SK-N-SH (cell line): ENCODE measurements around the gene SRRM2. TPM values are rescaled to one million over a fixed set of nuclear protein-coding genes. Genes with fewer than 3 reads are reported as not detected.

Experiments used
- CTCF ChIA-PET: fragments of 300-600, 350-600 bp; formaldehyde crosslinking; extraction: SDS; loops from one replicate; lab custom pipeline; 2021; lab: Yijun Ruan, JAX
- POLR2A ChIA-PET: fragments of 350-600 bp; sonication (Branson Sonifier 250); formaldehyde crosslinking; extraction: SDS; loops from one replicate; lab custom pipeline; 2020; ENCODE audit warnings: antibody characterized with exemption, inconsistent platforms; lab: Yijun Ruan, JAX
- DNase-seq: peaks from one replicate; pipeline ENCODE4 v3.0.0; 2012
- H2AFZ ChIP-seq: fragments of 200-600 bp; sonication (generic); 2 replicates; pipeline ENCODE4 v1.8.1; 2016; ENCODE audit warnings: antibody characterized with exemption, mild to moderate bottlenecking, low read depth
- H3F3A ChIP-seq: fragments of 200-600 bp; sonication (generic); replicated peaks from 2 replicates; pipeline ENCODE3; 2016; ENCODE audit warnings: antibody characterized with exemption, mild to moderate bottlenecking; ENCODE audit not compliant: insufficient read depth
- H3K27ac ChIP-seq, 2 experiments: fragments of 200-500 bp in 1 of 2; fragments of 200-600 bp in 1 of 2; sonication (Bioruptor generic) in 1 of 2; sonication (generic), shearing (Covaris generic) in 1 of 2; 2 replicates each; pipeline versions ENCODE4 v1.5.1 to v1.6.1; 2014 to 2016; ENCODE audit warnings: low read depth in 2 of 2, inconsistent platforms in 1 of 2, low read length in 1 of 2, mild to moderate bottlenecking in 1 of 2, mixed read lengths in 1 of 2
- H3K27me3 ChIP-seq: fragments of 200-600 bp; sonication (generic), shearing (Covaris generic); 2 replicates; pipeline ENCODE4 v1.6.1; 2016; ENCODE audit warnings: mixed run types; ENCODE audit not compliant: insufficient read depth
- H3K36me3 ChIP-seq, 2 experiments: fragments of 200-500 bp in 1 of 2; fragments of 200-600 bp in 1 of 2; sonication (Bioruptor generic) in 1 of 2; sonication (generic) in 1 of 2; replicated peaks in 1 of 2; 2 replicates each; pipeline versions ENCODE3 to v1.5.1; 2014 to 2016; ENCODE audit warnings: low read length in 1 of 2, mild to moderate bottlenecking in 1 of 2; ENCODE audit not compliant: insufficient read depth in 2 of 2, control insufficient read depth in 1 of 2
- H3K4me1 ChIP-seq, 2 experiments: fragments of 200-500 bp in 1 of 2; fragments of 200-600 bp in 1 of 2; sonication (Bioruptor generic) in 1 of 2; sonication (generic), shearing (Covaris generic) in 1 of 2; 2 replicates each; pipeline versions ENCODE4 v1.5.1 to v1.6.1; 2014 to 2016; ENCODE audit warnings: low read depth in 1 of 2, low read length in 1 of 2, mixed run types in 1 of 2; ENCODE audit not compliant: insufficient read depth in 2 of 2, control insufficient read depth in 1 of 2
- H3K4me2 ChIP-seq: fragments of 200-600 bp; sonication (generic), shearing (Covaris generic); 2 replicates; pipeline ENCODE4 v1.6.1; 2017; ENCODE audit warnings: mixed run types
- H3K4me3 ChIP-seq, 2 experiments: fragments of 200-500 bp in 1 of 2; fragments of 200-600 bp in 1 of 2; sonication (Bioruptor generic) in 1 of 2; sonication (generic), shearing (Covaris generic) in 1 of 2; 2 replicates each; pipeline versions ENCODE4 v1.5.1 to v1.8.1; 2014 to 2016; ENCODE audit warnings: low read depth in 2 of 2, inconsistent platforms in 1 of 2, low read length in 1 of 2, mild to moderate bottlenecking in 1 of 2, mixed read lengths in 1 of 2, moderate library complexity in 1 of 2
- H3K79me2 ChIP-seq: fragments of 200-600 bp; sonication (generic); 2 replicates; pipeline ENCODE4 v1.8.1; 2017; ENCODE audit warnings: mild to moderate bottlenecking; ENCODE audit not compliant: insufficient read depth
- H3K9ac ChIP-seq: fragments of 200-600 bp; sonication (generic); 2 replicates; pipeline ENCODE4 v1.6.1; 2017; ENCODE audit warnings: mixed run types
- H3K9me2 ChIP-seq: fragments of 200-600 bp; sonication (generic); 2 replicates; pipeline ENCODE4 v1.6.1; 2017; ENCODE audit warnings: mixed run types
- H3K9me3 ChIP-seq: fragments of 200-600 bp; sonication (generic); 2 replicates; pipeline ENCODE4 v1.6.1; 2017; ENCODE audit warnings: mixed run types, mild to moderate bottlenecking, moderate library complexity
- H4K20me1 ChIP-seq: fragments of 200-600 bp; sonication (generic); 2 replicates; pipeline ENCODE4 v1.6.1; 2017; ENCODE audit warnings: mild to moderate bottlenecking, mixed run types; ENCODE audit not compliant: insufficient read depth
- CHD2 ChIP-seq: fragments of 150-350 bp; IDR thresholded peaks from 2 replicates; pipeline ENCODE4 v1.6.1; 2018; ENCODE audit warnings: low read length; ENCODE audit not compliant: partially characterized antibody
- ELF1 ChIP-seq: IDR thresholded peaks from 2 replicates; pipeline ENCODE4 v1.4.0; 2012
- EP300 ChIP-seq, 2 experiments: IDR thresholded peaks; 2 replicates each; pipeline versions ENCODE4 v1.4.0 to v1.6.1; 2012; ENCODE audit warnings: borderline replicate concordance in 1 of 2, low read depth in 1 of 2, low read length in 1 of 2
- FOXJ3 ChIP-seq: sonication (generic); formaldehyde crosslinking; IDR thresholded peaks from 2 replicates; pipeline ENCODE4 v1.5.1; 2020; ENCODE audit warnings: mild to moderate bottlenecking, missing genetic modification reagents
- FOXM1 ChIP-seq: IDR thresholded peaks from 2 replicates; pipeline ENCODE4 v1.4.0; 2012; ENCODE audit warnings: low read depth, mild to moderate bottlenecking
- JUND ChIP-seq: IDR thresholded peaks from 2 replicates; pipeline ENCODE4 v1.4.0; 2012
- MEF2A ChIP-seq: IDR thresholded peaks from 2 replicates; pipeline ENCODE4 v1.4.0; 2012; ENCODE audit warnings: low read depth, borderline replicate concordance
- RCOR1 ChIP-seq: fragments of 150-350 bp; IDR thresholded peaks from 2 replicates; pipeline ENCODE4 v1.6.1; 2017; ENCODE audit warnings: antibody characterized with exemption, low read length
- SIN3A ChIP-seq: IDR thresholded peaks from 2 replicates; pipeline ENCODE4 v1.6.1; 2012; ENCODE audit warnings: low read depth, mild to moderate bottlenecking, low read length, moderate library complexity, borderline replicate concordance
- SMC3 ChIP-seq: IDR thresholded peaks from 2 replicates; pipeline ENCODE4 v1.6.1; 2012; ENCODE audit warnings: low read depth, low read length, improper control_type of control experiment
- YY1 ChIP-seq: IDR thresholded peaks from 2 replicates; pipeline ENCODE4 v1.4.0; 2012; ENCODE audit warnings: low read depth, mild to moderate bottlenecking
- WGBS: methylation state at CpG from one replicate; pipeline ENCODE4 v1.1.6; 2017; ENCODE audit warnings: low lambda C conversion rate; 5-methylcytosine and 5-hydroxymethylcytosine counted together
- polyA plus RNA-seq, 3 experiments: library from polyadenylated mRNA; depleted of rRNA; stranded (reverse); fragments of >200 nt; gene quantifications; 2 replicates each; pipeline ENCODE4 v1.2.3, GENCODE V29; 2012
- TF ChIP-seq, protein P1 (sequence below): IDR thresholded peaks from 2 replicates; pipeline ENCODE4 v1.4.0; 2012; ENCODE audit warnings: low read depth, borderline replicate concordance
- TF ChIP-seq, protein P2 (sequence below): IDR thresholded peaks from 2 replicates; pipeline ENCODE4 v1.6.1; 2012; ENCODE audit warnings: mild to moderate bottlenecking, low read depth, low read length, moderate library complexity
- TF ChIP-seq, protein P3 (sequence below): fragments of 200-600 bp; sonication (generic); IDR thresholded peaks from 2 replicates; pipeline ENCODE4 v1.6.1; 2017; ENCODE audit warnings: antibody characterized with exemption, mild to moderate bottlenecking, moderate library complexity
- TF ChIP-seq, protein P4 (sequence below): IDR thresholded peaks from 2 replicates; pipeline ENCODE4 v1.4.0; 2012; ENCODE audit warnings: low read depth
- TF ChIP-seq, protein P5 (sequence below): IDR thresholded peaks from 2 replicates; pipeline ENCODE4; 2012

SRRM2 gene
- polyA plus RNA-seq, 1 of the 3 experiments (the other 2 are of a cell fraction): 143 TPM

DNA sequence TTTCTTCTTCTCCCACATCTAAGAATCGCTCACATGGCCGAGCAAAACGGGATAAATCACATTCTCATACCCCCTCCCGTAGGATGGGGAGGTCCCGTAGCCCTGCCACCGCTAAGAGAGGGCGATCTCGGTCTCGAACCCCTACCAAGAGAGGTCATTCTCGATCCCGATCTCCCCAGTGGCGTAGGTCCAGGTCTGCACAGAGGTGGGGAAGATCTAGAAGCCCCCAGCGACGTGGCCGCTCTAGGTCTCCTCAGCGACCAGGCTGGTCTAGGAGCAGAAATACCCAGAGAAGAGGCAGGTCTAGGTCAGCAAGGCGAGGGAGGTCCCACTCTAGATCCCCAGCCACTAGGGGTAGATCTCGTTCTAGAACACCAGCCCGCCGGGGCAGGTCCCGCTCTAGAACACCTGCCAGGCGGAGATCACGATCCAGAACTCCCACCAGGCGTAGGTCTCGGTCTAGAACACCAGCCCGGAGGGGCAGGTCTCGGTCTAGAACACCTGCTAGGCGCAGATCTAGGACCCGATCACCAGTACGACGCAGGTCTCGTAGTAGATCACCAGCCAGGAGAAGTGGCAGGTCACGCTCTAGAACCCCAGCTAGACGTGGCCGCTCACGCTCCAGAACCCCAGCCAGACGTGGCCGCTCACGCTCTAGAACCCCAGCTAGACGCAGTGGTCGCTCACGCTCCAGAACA is 9.6 kb downstream of the SRRM2 start (continued):
- TF ChIP-seq, protein P1, sequence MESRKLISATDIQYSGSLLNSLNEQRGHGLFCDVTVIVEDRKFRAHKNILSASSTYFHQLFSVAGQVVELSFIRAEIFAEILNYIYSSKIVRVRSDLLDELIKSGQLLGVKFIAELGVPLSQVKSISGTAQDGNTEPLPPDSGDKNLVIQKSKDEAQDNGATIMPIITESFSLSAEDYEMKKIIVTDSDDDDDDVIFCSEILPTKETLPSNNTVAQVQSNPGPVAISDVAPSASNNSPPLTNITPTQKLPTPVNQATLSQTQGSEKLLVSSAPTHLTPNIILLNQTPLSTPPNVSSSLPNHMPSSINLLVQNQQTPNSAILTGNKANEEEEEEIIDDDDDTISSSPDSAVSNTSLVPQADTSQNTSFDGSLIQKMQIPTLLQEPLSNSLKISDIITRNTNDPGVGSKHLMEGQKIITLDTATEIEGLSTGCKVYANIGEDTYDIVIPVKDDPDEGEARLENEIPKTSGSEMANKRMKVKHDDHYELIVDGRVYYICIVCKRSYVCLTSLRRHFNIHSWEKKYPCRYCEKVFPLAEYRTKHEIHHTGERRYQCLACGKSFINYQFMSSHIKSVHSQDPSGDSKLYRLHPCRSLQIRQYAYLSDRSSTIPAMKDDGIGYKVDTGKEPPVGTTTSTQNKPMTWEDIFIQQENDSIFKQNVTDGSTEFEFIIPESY: no peak
- TF ChIP-seq, all 33 proteins: peak for 0

DNA sequence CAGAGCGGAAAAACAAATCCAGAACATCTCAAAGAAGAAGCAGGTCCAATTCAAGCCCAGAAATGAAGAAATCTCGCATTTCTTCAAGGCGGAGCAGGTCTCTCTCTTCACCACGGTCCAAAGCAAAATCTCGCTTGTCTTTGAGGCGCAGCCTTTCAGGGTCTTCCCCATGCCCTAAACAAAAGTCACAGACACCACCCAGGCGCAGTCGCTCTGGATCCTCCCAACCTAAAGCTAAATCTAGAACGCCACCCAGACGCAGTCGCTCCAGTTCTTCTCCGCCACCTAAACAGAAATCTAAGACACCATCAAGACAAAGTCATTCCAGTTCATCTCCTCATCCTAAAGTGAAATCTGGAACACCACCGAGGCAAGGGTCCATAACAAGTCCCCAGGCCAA is 10.3 kb downstream of the SRRM2 start:
- no peak for DNase-seq
- Histone ChIP-seq H3K9ac (no peak overlapping the region), H3K9me2 (no peaks in the 10 kb centered on the region), H4K20me1 (peaks cover 84% of the 10 kb centered on the region), H3K9me3 (no peaks in the 10 kb centered on the region)
- TF ChIP-seq, protein P2, sequence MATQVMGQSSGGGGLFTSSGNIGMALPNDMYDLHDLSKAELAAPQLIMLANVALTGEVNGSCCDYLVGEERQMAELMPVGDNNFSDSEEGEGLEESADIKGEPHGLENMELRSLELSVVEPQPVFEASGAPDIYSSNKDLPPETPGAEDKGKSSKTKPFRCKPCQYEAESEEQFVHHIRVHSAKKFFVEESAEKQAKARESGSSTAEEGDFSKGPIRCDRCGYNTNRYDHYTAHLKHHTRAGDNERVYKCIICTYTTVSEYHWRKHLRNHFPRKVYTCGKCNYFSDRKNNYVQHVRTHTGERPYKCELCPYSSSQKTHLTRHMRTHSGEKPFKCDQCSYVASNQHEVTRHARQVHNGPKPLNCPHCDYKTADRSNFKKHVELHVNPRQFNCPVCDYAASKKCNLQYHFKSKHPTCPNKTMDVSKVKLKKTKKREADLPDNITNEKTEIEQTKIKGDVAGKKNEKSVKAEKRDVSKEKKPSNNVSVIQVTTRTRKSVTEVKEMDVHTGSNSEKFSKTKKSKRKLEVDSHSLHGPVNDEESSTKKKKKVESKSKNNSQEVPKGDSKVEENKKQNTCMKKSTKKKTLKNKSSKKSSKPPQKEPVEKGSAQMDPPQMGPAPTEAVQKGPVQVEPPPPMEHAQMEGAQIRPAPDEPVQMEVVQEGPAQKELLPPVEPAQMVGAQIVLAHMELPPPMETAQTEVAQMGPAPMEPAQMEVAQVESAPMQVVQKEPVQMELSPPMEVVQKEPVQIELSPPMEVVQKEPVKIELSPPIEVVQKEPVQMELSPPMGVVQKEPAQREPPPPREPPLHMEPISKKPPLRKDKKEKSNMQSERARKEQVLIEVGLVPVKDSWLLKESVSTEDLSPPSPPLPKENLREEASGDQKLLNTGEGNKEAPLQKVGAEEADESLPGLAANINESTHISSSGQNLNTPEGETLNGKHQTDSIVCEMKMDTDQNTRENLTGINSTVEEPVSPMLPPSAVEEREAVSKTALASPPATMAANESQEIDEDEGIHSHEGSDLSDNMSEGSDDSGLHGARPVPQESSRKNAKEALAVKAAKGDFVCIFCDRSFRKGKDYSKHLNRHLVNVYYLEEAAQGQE: no peak
- TF ChIP-seq SIN3A (no peak), MEF2A (no peak), CHD2 (no peak), JUND (no peak), SMC3 (no peak), YY1 (no peak), FOXM1 (no peak), ELF1 (no peak), EP300 (IDR thresholded peaks at IDR 0.05; ENCODE audit: borderline replicate concordance in 1 of 2, low read depth in 1 of 2, low read length in 1 of 2) (no peak), FOXJ3 (no peak), RCOR1 (no peak)
- TF ChIP-seq, protein P1: no peak
- TF ChIP-seq, protein P3, sequence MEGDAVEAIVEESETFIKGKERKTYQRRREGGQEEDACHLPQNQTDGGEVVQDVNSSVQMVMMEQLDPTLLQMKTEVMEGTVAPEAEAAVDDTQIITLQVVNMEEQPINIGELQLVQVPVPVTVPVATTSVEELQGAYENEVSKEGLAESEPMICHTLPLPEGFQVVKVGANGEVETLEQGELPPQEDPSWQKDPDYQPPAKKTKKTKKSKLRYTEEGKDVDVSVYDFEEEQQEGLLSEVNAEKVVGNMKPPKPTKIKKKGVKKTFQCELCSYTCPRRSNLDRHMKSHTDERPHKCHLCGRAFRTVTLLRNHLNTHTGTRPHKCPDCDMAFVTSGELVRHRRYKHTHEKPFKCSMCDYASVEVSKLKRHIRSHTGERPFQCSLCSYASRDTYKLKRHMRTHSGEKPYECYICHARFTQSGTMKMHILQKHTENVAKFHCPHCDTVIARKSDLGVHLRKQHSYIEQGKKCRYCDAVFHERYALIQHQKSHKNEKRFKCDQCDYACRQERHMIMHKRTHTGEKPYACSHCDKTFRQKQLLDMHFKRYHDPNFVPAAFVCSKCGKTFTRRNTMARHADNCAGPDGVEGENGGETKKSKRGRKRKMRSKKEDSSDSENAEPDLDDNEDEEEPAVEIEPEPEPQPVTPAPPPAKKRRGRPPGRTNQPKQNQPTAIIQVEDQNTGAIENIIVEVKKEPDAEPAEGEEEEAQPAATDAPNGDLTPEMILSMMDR: no peak
- TF ChIP-seq, protein P4, sequence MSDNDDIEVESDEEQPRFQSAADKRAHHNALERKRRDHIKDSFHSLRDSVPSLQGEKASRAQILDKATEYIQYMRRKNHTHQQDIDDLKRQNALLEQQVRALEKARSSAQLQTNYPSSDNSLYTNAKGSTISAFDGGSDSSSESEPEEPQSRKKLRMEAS: no peak
- TF ChIP-seq, protein P5, sequence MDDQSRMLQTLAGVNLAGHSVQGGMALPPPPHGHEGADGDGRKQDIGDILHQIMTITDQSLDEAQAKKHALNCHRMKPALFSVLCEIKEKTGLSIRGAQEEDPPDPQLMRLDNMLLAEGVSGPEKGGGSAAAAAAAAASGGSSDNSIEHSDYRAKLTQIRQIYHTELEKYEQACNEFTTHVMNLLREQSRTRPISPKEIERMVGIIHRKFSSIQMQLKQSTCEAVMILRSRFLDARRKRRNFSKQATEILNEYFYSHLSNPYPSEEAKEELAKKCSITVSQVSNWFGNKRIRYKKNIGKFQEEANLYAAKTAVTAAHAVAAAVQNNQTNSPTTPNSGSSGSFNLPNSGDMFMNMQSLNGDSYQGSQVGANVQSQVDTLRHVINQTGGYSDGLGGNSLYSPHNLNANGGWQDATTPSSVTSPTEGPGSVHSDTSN: no peak
- TF ChIP-seq, all 33 proteins: peak for 0
- Histone ChIP-seq H3K4me2 (no peak overlapping the region), H2AFZ (no peak overlapping the region), H3K4me1 (no peaks in the 10 kb centered on the region), H3K27ac (no peak overlapping the region), H3K27me3 (no peaks in the 10 kb centered on the region), H3K36me3 (peaks cover 84 to 99% of the 10 kb centered on the region in 2 experiments), H3F3A (peaks cover 16% of the 10 kb centered on the region), H3K4me3 (no peak overlapping the region), H3K79me2 (peaks cover 98% of the 10 kb centered on the region)
- ChIA-PET POLR2A (no interaction called here), CTCF (interaction anchor here (0.7 to 1.6 kb wide), 2 partner anchors 11 to 12 kb away, joined by 3 to 4 read pairs; no protein-coding TSS in a partner anchor)
- over 99% methylated on average over 13 of the region's 13 CpGs for WGBS
